Endodermal cell (in vitro differentiated cells): ENCODE data around the gene AMPH. TPM values are rescaled to one million over a fixed set of nuclear protein-coding genes. Genes with fewer than 3 reads are reported as not detected.

ENCODE experiments used
- DNase-seq: peaks from one replicate; pipeline ENCODE4 v3.0.0-alpha.2; 2017
- H3K27ac ChIP-seq: 2 replicates; pipeline ENCODE4 v1.5.1; 2013; ENCODE audit warnings: mild to moderate bottlenecking, low read depth, low read length, moderate library complexity
- H3K27me3 ChIP-seq: 2 replicates; pipeline ENCODE4 v1.6.1; 2013; ENCODE audit warnings: mild to moderate bottlenecking, low read length, moderate library complexity; ENCODE audit not compliant: insufficient read depth, control insufficient read depth, poor library complexity, severe bottlenecking
- H3K36me3 ChIP-seq: 2 replicates; pipeline ENCODE4 v1.7.0; 2013; ENCODE audit warnings: mild to moderate bottlenecking, low read length, moderate library complexity; ENCODE audit not compliant: control insufficient read depth, insufficient read depth
- H3K4me1 ChIP-seq: one replicate; pipeline ENCODE4 v1.7.0; 2013; ENCODE audit warnings: low read length; ENCODE audit not compliant: control insufficient read depth, insufficient read depth
- H3K4me3 ChIP-seq: 2 replicates; pipeline ENCODE4 v1.5.1; 2013; ENCODE audit warnings: mild to moderate bottlenecking, low read length, moderate library complexity
- H3K9ac ChIP-seq: 2 replicates; pipeline ENCODE4 v1.6.1; 2013; ENCODE audit warnings: mild to moderate bottlenecking, low read length, moderate library complexity; ENCODE audit not compliant: poor library complexity, severe bottlenecking; ENCODE audit errors: extremely low read depth
- H3K9me3 ChIP-seq: 2 replicates; pipeline ENCODE4 v1.6.1; 2013; ENCODE audit warnings: mild to moderate bottlenecking, low read length, moderate library complexity; ENCODE audit not compliant: control insufficient read depth
- H3K27ac Mint-ChIP-seq: 2 replicates; pipeline ENCODE4 v1.8.0; 2020; ENCODE audit warnings: mixed read lengths
- H3K27me3 Mint-ChIP-seq: 2 replicates; pipeline ENCODE4 v1.8.0; 2021; ENCODE audit warnings: mild to moderate bottlenecking, mixed read lengths; ENCODE audit not compliant: insufficient read depth
- H3K36me3 Mint-ChIP-seq: 2 replicates; pipeline ENCODE4 v1.8.0; 2020; ENCODE audit warnings: low read depth, mixed read lengths
- H3K4me1 Mint-ChIP-seq: 2 replicates; pipeline ENCODE4 v1.8.0; 2020; ENCODE audit warnings: mixed read lengths
- H3K4me3 Mint-ChIP-seq: 2 replicates; pipeline ENCODE4 v1.8.0; 2020; ENCODE audit warnings: mild to moderate bottlenecking, moderate library complexity, mixed read lengths
- H3K9me3 Mint-ChIP-seq: 2 replicates; pipeline ENCODE4 v1.8.0; 2020; ENCODE audit warnings: mild to moderate bottlenecking, mixed read lengths
- WGBS, 2 experiments: methylation state at CpG; one replicate each; pipeline versions ENCODE4 v1.1.5 to v1.1.7; 2013; ENCODE audit warnings: missing lambda C conversion rate in 2 of 2, mixed read lengths in 1 of 2; ENCODE audit not compliant: insufficient coverage in 1 of 2, insufficient read length in 1 of 2; 5-methylcytosine and 5-hydroxymethylcytosine counted together
- total RNA-seq, 2 donors: library from RNA; stranded (reverse); fragmentation: NEBNext Ultra II Directional in 1 of 2; extraction: Animal tissue kit (Norgen Biotek cat#: 25700) in 1 of 2; gene quantifications; 2 replicates in 1 of 2; 3 replicates in 1 of 2; pipeline ENCODE4 v1.2.1, GENCODE V29; 2021
- TF ChIP-seq, protein P1 (sequence below): fragments of 200-600 bp; sonication (generic); conservative IDR thresholded peaks from 2 replicates; pipeline ENCODE4 v1.5.0; 2021; ENCODE audit warnings: antibody characterized with exemption, mild to moderate bottlenecking

Gene AMPH
- total RNA-seq, 2 donors from 2014 or later, result 3.5 to 5.5 TPM

DNA sequence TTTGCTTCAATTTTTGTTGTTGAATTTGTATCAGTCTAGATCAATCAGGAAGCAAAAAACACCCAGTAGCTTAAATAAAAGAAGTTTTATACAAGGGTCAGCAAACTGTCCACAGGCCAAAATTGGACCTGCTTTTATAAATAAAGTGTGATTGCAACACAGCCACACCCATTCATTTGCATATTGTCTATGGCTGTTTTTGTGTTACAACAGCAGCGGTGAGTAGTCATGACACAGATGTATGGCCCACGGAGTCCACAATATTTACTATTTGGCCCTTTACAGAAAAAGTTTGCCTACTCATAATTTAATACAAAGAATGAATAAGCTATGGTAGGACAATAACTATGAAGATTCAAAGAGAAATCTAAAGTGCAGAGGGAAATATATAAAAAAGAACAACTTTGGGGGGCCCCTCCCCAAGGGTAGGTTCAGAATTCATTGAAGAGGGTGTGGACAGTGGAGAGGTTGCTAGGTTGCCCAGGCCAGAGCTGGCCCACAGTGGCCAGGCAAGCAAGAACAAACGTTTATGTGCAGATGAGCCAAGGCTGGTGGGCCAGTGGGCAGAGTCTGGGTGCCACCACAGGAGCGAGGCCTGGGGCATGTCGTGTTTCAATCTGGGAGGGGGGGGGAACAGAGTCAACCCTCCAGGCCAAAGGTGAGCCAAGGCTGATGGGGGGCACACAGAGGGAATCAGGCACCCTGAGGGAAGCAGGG, 47.0 kb upstream of the AMPH start:
- H3K27ac ChIP-seq, result no peak overlapping the region
- H3K27ac Mint-ChIP-seq, result no peak overlapping the region
- H3K9me3 Mint-ChIP-seq, result no peaks in the 10 kb centered on the region
- H3K36me3 Mint-ChIP-seq, result no peaks in the 10 kb centered on the region
- TF ChIP-seq, protein P1, sequence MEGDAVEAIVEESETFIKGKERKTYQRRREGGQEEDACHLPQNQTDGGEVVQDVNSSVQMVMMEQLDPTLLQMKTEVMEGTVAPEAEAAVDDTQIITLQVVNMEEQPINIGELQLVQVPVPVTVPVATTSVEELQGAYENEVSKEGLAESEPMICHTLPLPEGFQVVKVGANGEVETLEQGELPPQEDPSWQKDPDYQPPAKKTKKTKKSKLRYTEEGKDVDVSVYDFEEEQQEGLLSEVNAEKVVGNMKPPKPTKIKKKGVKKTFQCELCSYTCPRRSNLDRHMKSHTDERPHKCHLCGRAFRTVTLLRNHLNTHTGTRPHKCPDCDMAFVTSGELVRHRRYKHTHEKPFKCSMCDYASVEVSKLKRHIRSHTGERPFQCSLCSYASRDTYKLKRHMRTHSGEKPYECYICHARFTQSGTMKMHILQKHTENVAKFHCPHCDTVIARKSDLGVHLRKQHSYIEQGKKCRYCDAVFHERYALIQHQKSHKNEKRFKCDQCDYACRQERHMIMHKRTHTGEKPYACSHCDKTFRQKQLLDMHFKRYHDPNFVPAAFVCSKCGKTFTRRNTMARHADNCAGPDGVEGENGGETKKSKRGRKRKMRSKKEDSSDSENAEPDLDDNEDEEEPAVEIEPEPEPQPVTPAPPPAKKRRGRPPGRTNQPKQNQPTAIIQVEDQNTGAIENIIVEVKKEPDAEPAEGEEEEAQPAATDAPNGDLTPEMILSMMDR, result no peak
- H3K4me3 ChIP-seq, result no peak overlapping the region
- no peak overlapping the region for H3K9ac ChIP-seq
- peaks cover 39% of the 10 kb centered on the region for H3K4me1 Mint-ChIP-seq
- H3K4me3 Mint-ChIP-seq, result no peak overlapping the region
- peaks cover 19% of the 10 kb centered on the region for H3K4me1 ChIP-seq
- WGBS, 2 experiments, result 90 to 100% methylated on average over 1 to 5 of the region's 5 CpGs
- H3K27me3 Mint-ChIP-seq, result peaks cover 8% of the 10 kb centered on the region
- H3K27me3 ChIP-seq, result no peaks in the 10 kb centered on the region
- no peak for DNase-seq
- H3K9me3 ChIP-seq, result no peaks in the 10 kb centered on the region
- H3K36me3 ChIP-seq, result no peaks in the 10 kb centered on the region

DNA sequence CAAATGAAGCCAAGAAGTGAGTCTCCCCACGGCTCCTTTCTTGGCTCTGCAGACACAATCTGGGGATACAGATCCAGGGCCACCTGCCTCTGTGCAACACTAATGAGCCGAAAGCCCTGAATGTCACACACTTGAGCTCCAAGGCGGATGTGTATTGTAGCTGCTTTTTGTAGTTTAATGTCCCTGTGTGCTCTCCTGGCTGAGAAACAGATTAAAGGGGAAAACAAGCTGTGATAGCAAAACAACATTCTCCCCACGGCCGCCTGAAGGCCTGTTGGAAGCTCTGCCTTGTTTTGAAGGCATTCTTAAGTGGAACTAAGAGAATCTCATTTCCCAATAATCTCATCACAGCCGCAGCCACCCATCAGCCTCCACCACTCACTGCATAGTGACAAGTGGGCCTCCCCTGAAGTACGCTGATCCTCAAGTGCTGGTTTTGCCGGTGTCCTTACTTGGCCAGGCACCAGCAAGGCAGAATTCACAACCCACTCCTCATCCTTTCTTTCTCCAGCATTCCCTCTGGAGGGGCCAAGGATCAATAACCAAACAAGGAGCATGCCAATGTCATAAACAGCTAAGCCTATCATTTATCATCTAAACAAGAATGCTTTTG, 44.4 kb upstream of the AMPH start:
- Histone ChIP-seq H3K36me3 (no peaks in the 10 kb centered on the region), H3K4me1 (peaks cover 11% of the 10 kb centered on the region), H3K4me3 (peak overlapping the region; percentile 50), H3K27me3 (no peaks in the 10 kb centered on the region), H3K9me3 (no peaks in the 10 kb centered on the region), H3K9ac (no peak overlapping the region), H3K27ac (no peak overlapping the region)
- Mint-ChIP-seq H3K9me3 (no peaks in the 10 kb centered on the region), H3K27ac (peak overlapping the region; percentile 93), H3K27me3 (peaks cover 15% of the 10 kb centered on the region), H3K4me3 (peak overlapping the region; percentile 21), H3K4me1 (peaks cover 14% of the 10 kb centered on the region), H3K36me3 (no peaks in the 10 kb centered on the region)
- peak; percentile 73 for DNase-seq
- TF ChIP-seq, protein P1, result no peak
- WGBS, 2 experiments, result 55 to 68% methylated on average over 5 to 8 of the region's 8 CpGs

DNA sequence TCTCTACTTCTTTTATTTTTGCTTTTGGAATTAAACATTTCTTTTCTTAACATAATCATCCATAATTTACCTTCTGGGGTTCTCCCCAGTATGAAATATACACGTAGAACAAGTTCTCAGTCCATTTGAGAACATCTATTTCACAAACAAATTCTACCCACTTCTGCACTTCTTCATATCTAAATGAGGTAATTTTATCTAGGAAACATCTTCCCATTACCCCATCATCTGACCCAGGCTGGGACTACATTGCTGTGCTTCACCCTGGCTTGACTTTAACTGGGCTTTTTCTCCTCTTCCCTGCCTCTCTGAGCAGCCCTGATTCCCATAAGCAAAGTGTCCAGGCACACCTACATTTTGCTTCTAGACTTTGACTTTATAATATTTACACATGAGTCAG, 43.3 kb upstream of the AMPH start:
- no peak overlapping the region for H3K27ac Mint-ChIP-seq

More for the DNA sequence above, 43.3 kb upstream of the AMPH start:
- H3K4me3 ChIP-seq, result no peak overlapping the region
- H3K9me3 Mint-ChIP-seq, result no peaks in the 10 kb centered on the region
- H3K4me1 ChIP-seq, result peaks cover 11% of the 10 kb centered on the region
- TF ChIP-seq, protein P1, result no peak
- no peaks in the 10 kb centered on the region for H3K27me3 ChIP-seq
- no peaks in the 10 kb centered on the region for H3K36me3 ChIP-seq
- 84% methylated on average over 1 of the region's 1 CpG; no CpG with 5 or more reads in 1 of the 2 experiments for WGBS, 2 experiments
- peaks cover 14% of the 10 kb centered on the region for H3K4me1 Mint-ChIP-seq
- H3K4me3 Mint-ChIP-seq, result no peak overlapping the region
- H3K27ac ChIP-seq, result no peak overlapping the region
- no peak overlapping the region for H3K9ac ChIP-seq
- H3K9me3 ChIP-seq, result no peaks in the 10 kb centered on the region
- H3K27me3 Mint-ChIP-seq, result peaks cover 9% of the 10 kb centered on the region
- no peaks in the 10 kb centered on the region for H3K36me3 Mint-ChIP-seq
- no peak for DNase-seq
